Measurements from ENCODE around the gene PCMT1.

PCMT1 gene

GRCh38 chr6:149854532-149854931 lies 105.0 kb downstream of the PCMT1 start:
- DNase-seq (ENCODE audit: low read depth) = peak; percentile 86
- H3K4me3 ChIP-seq (ENCODE audit: low read length) = peak overlapping the region; percentile 35
- no peak for TF ChIP-seq CTCF (IDR thresholded peaks at IDR 0.05; ENCODE audit: insufficient read depth, low read depth, low read length, missing control alignments)

GRCh38 chr6:149855040-149855654 lies 105.6 kb downstream of the PCMT1 start:
- TF ChIP-seq CTCF (IDR thresholded peaks at IDR 0.05; ENCODE audit: insufficient read depth, low read depth, low read length, missing control alignments) = no peak
- DNase-seq (ENCODE audit: low read depth) = peak; percentile 97
- peak overlapping the region; percentile 37 for H3K4me3 ChIP-seq (ENCODE audit: low read length)

GRCh38 chr6:149855741-149856140 lies 106.2 kb downstream of the PCMT1 start:
- DNase-seq (ENCODE audit: low read depth) = peak; percentile 36
- no peak for TF ChIP-seq CTCF (IDR thresholded peaks at IDR 0.05; ENCODE audit: insufficient read depth, low read depth, low read length, missing control alignments)
- H3K4me3 ChIP-seq (ENCODE audit: low read length) = peak overlapping the region; percentile 37

GRCh38 chr6:149856256-149856994 lies 106.9 kb downstream of the PCMT1 start:
- H3K4me3 ChIP-seq (ENCODE audit: low read length) = peak overlapping the region; percentile 37
- peak; percentile 36 for DNase-seq (ENCODE audit: low read depth)
- TF ChIP-seq CTCF (IDR thresholded peaks at IDR 0.05; ENCODE audit: insufficient read depth, low read depth, low read length, missing control alignments) = no peak

- DNase-seq (ENCODE audit: low read depth) = peak; percentile 43
These were observed 108.0 kb downstream of the PCMT1 start for GRCh38 chr6:149857541-149857940.

GRCh38 chr6:149859368-149859767 lies 109.8 kb downstream of the PCMT1 start:
- no peak for TF ChIP-seq CTCF (IDR thresholded peaks at IDR 0.05; ENCODE audit: insufficient read depth, low read depth, low read length, missing control alignments)
- H3K4me3 ChIP-seq (ENCODE audit: low read length) = no peak overlapping the region
- DNase-seq (ENCODE audit: low read depth) = peak; percentile 91

More at GRCh38 chr6:149857541-149857940, 108.0 kb downstream of the PCMT1 start:
- no peak overlapping the region for H3K4me3 ChIP-seq (ENCODE audit: low read length)
- TF ChIP-seq CTCF (IDR thresholded peaks at IDR 0.05; ENCODE audit: insufficient read depth, low read depth, low read length, missing control alignments) = no peak
